OCI-LY1 (cell line): ENCODE data around the gene OLIG3.

ENCODE experiments used
- H2AFZ ChIP-seq: fragments of 200-600 bp; sonication (generic), shearing (Covaris generic); 2 replicates; pipeline ENCODE4 v1.6.0; 2014; ENCODE audit warnings: antibody characterized with exemption, mild to moderate bottlenecking, low read length
- H3F3A ChIP-seq: fragments of 200-600 bp; sonication (generic), shearing (Covaris generic); 2 replicates; pipeline ENCODE4 v1.6.0; 2014; ENCODE audit warnings: mild to moderate bottlenecking, antibody characterized with exemption, low read length, moderate library complexity; ENCODE audit not compliant: insufficient read depth
- H3K27ac ChIP-seq: fragments of 200-600 bp; sonication (generic); 2 replicates; pipeline ENCODE4 v1.5.1; 2014; ENCODE audit warnings: low read length, mixed run types, mild to moderate bottlenecking, low read depth; ENCODE audit not compliant: poor library complexity, severe bottlenecking
- H3K27me3 ChIP-seq: fragments of 200-600 bp; sonication (generic); 2 replicates; pipeline ENCODE4 v1.6.0; 2014; ENCODE audit warnings: antibody characterized with exemption, mild to moderate bottlenecking, low read length, moderate library complexity; ENCODE audit not compliant: insufficient read depth
- H3K36me3 ChIP-seq: fragments of 200-600 bp; sonication (generic); 2 replicates; pipeline ENCODE4 v1.6.1; 2014; ENCODE audit warnings: mild to moderate bottlenecking, antibody characterized with exemption, low read length, moderate library complexity, mixed read lengths; ENCODE audit not compliant: insufficient read depth
- H3K4me1 ChIP-seq: fragments of 200-600 bp; sonication (generic); 2 replicates; pipeline ENCODE4 v1.5.1; 2014; ENCODE audit warnings: mild to moderate bottlenecking, low read length, moderate library complexity; ENCODE audit not compliant: insufficient read depth, severe bottlenecking
- H3K4me2 ChIP-seq: fragments of 200-600 bp; sonication (generic), shearing (Covaris generic); 2 replicates; pipeline ENCODE4 v1.6.1; 2014; ENCODE audit warnings: low read length
- H3K4me3 ChIP-seq: fragments of 200-600 bp; sonication (generic); 2 replicates; pipeline ENCODE4 v1.5.1; 2014; ENCODE audit warnings: low read length, low read depth, mild to moderate bottlenecking, mixed read lengths; ENCODE audit not compliant: poor library complexity, severe bottlenecking
- H3K79me2 ChIP-seq: fragments of 200-600 bp; shearing (Covaris generic); 2 replicates; pipeline ENCODE4 v1.6.1; 2016; ENCODE audit warnings: mixed run types, low read length, mixed read lengths; ENCODE audit not compliant: insufficient read depth
- H3K9ac ChIP-seq: fragments of 200-600 bp; sonication (generic), shearing (Covaris generic); 2 replicates; pipeline ENCODE4 v1.6.1; 2014; ENCODE audit warnings: mild to moderate bottlenecking, low read length, mixed read lengths
- H3K9me2 ChIP-seq: fragments of 200-600 bp; sonication (generic), shearing (Covaris generic); 2 replicates; pipeline ENCODE4 v1.6.1; 2014; ENCODE audit warnings: low read depth, mild to moderate bottlenecking, low read length, mixed read lengths
- H3K9me3 ChIP-seq: fragments of 200-600 bp; shearing (Covaris generic); 2 replicates; pipeline ENCODE4 v1.6.1; 2014; ENCODE audit warnings: low read length, mixed read lengths
- H4K20me1 ChIP-seq: fragments of 200-600 bp; sonication (generic), shearing (Covaris generic); 2 replicates; pipeline ENCODE4 v1.6.0; 2016; ENCODE audit warnings: mild to moderate bottlenecking, low read length; ENCODE audit not compliant: insufficient read depth
- EZH2 ChIP-seq: fragments of 200-600 bp; sonication (generic), shearing (Covaris generic); IDR thresholded peaks from 2 replicates; pipeline ENCODE4 v1.8.0; 2017; ENCODE audit warnings: borderline replicate concordance, mixed run types, mild to moderate bottlenecking, antibody characterized with exemption, low read length, moderate library complexity, mixed read lengths
- TF ChIP-seq, protein P1 (sequence below): fragments of 200-600 bp; sonication (generic), shearing (Covaris generic); IDR thresholded peaks from 2 replicates; pipeline ENCODE4 v1.5.1; 2017; ENCODE audit warnings: mild to moderate bottlenecking, antibody characterized with exemption, low read length, moderate library complexity, mixed read lengths

OLIG3 gene

GRCh38 chr6:137443901-137444300 lies 50.3 kb downstream of the OLIG3 start:
- no peaks in the 10 kb centered on the region for H3K79me2 ChIP-seq

More at GRCh38 chr6:137443901-137444300, 50.3 kb downstream of the OLIG3 start:
- Histone ChIP-seq H3K4me2 (no peak overlapping the region), H3F3A (no peaks in the 10 kb centered on the region), H2AFZ (no peak overlapping the region), H3K27ac (no peak overlapping the region), H4K20me1 (no peaks in the 10 kb centered on the region), H3K9me2 (no peaks in the 10 kb centered on the region), H3K9me3 (no peaks in the 10 kb centered on the region), H3K27me3 (no peaks in the 10 kb centered on the region), H3K9ac (no peak overlapping the region), H3K4me3 (no peak overlapping the region), H3K4me1 (no peaks in the 10 kb centered on the region), H3K36me3 (no peaks in the 10 kb centered on the region)
- no peak for TF ChIP-seq EZH2
- TF ChIP-seq, protein P1, sequence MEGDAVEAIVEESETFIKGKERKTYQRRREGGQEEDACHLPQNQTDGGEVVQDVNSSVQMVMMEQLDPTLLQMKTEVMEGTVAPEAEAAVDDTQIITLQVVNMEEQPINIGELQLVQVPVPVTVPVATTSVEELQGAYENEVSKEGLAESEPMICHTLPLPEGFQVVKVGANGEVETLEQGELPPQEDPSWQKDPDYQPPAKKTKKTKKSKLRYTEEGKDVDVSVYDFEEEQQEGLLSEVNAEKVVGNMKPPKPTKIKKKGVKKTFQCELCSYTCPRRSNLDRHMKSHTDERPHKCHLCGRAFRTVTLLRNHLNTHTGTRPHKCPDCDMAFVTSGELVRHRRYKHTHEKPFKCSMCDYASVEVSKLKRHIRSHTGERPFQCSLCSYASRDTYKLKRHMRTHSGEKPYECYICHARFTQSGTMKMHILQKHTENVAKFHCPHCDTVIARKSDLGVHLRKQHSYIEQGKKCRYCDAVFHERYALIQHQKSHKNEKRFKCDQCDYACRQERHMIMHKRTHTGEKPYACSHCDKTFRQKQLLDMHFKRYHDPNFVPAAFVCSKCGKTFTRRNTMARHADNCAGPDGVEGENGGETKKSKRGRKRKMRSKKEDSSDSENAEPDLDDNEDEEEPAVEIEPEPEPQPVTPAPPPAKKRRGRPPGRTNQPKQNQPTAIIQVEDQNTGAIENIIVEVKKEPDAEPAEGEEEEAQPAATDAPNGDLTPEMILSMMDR, result no peak
